Osteoblast (primary cell): ENCODE data around the gene MYO3A. TPM values are rescaled to one million over a fixed set of nuclear protein-coding genes. Genes with fewer than 3 reads are reported as not detected.

Experiments used
- DNase-seq: peaks from one replicate; pipeline ENCODE4 v3.0.0; 2011; ENCODE audit warnings: low spot score, mixed read lengths; ENCODE audit not compliant: insufficient read length; ENCODE audit errors: missing footprints
- H2AFZ ChIP-seq: 2 replicates; pipeline ENCODE4 v1.6.0; 2011; ENCODE audit warnings: mild to moderate bottlenecking, low read length
- H3K27ac ChIP-seq: 2 replicates; pipeline ENCODE4 v1.5.1; 2011; ENCODE audit warnings: mild to moderate bottlenecking, low read depth, low read length, moderate library complexity
- H3K27me3 ChIP-seq: 2 replicates; pipeline ENCODE4 v1.6.0; 2012; ENCODE audit warnings: mild to moderate bottlenecking, control low read depth, inconsistent platforms, low read length, moderate library complexity; ENCODE audit not compliant: insufficient read depth
- H3K36me3 ChIP-seq: 2 replicates; pipeline ENCODE4 v1.5.1; 2011; ENCODE audit warnings: mild to moderate bottlenecking, low read length, control low read depth, moderate library complexity; ENCODE audit not compliant: insufficient read depth
- H3K4me1 ChIP-seq: 2 replicates; pipeline ENCODE4 v1.5.1; 2011; ENCODE audit warnings: mild to moderate bottlenecking, low read length, control low read depth, moderate library complexity; ENCODE audit not compliant: insufficient read depth
- H3K4me2 ChIP-seq: 2 replicates; pipeline ENCODE4 v1.6.0; 2011; ENCODE audit warnings: mild to moderate bottlenecking, low read length; ENCODE audit not compliant: insufficient read depth
- H3K4me3 ChIP-seq: fragments of 200-600 bp; sonication (generic); 3 replicates; pipeline ENCODE4 v1.5.1; 2012; ENCODE audit warnings: mild to moderate bottlenecking, low read length, inconsistent platforms; ENCODE audit not compliant: insufficient read depth
- H3K79me2 ChIP-seq: 2 replicates; pipeline ENCODE4 v1.6.0; 2012; ENCODE audit warnings: mild to moderate bottlenecking, low read length, control low read depth, inconsistent platforms; ENCODE audit not compliant: insufficient read depth
- H3K9me3 ChIP-seq: 2 replicates; pipeline ENCODE4 v1.5.1; 2011; ENCODE audit warnings: low read depth, low read length, control low read depth
- H4K20me1 ChIP-seq: 2 replicates; pipeline ENCODE4 v1.6.0; 2012; ENCODE audit warnings: mild to moderate bottlenecking, low read length, control low read depth; ENCODE audit not compliant: insufficient read depth
- CTCF ChIP-seq: IDR thresholded peaks from 2 replicates; pipeline ENCODE4 v1.5.1; 2011; ENCODE audit warnings: mild to moderate bottlenecking, low read depth, low read length, moderate library complexity; ENCODE audit errors: extremely low read depth
- total RNA-seq: library from RNA; depleted of rRNA; stranded (reverse); fragments of >200 nt; gene quantifications from 2 replicates; pipeline ENCODE4 v1.2.3, GENCODE V29; 2012

MYO3A gene
- total RNA-seq, 1 donor: not detected

- H3K4me1 ChIP-seq: no peaks in the 10 kb centered on the region
- no peak for DNase-seq
- H3K4me3 ChIP-seq: no peak within 1 kb of the TSS
- no peaks in the 10 kb centered on the region for H3K79me2 ChIP-seq
- no peaks in the 10 kb centered on the region for H3K36me3 ChIP-seq
- H2AFZ ChIP-seq: no peak within 1 kb of the TSS
- TF ChIP-seq CTCF: no peak
- H4K20me1 ChIP-seq: no peaks in the 10 kb centered on the region
- H3K9me3 ChIP-seq: no peaks in the 10 kb centered on the region
- H3K27ac ChIP-seq: no peak within 1 kb of the TSS
- H3K27me3 ChIP-seq: peaks cover 53% of the 10 kb centered on the region
- H3K4me2 ChIP-seq: peak within 1 kb of the TSS; percentile 13
Observed at GRCh38 chr10:26216585-26217395, 282.8 kb downstream of the MYO3A start, which contains the start of gene GAD2. Gene GAD2 (plus strand): TSS chr10:26216774. CDS start chr10:26216810, 36 bp downstream.

GRCh38 chr10:26217396-26218086 lies 283.5 kb downstream of the MYO3A start:
- Histone ChIP-seq H2AFZ (no peak overlapping the region), H3K4me3 (no peak overlapping the region), H3K27me3 (peaks cover 53% of the 10 kb centered on the region), H3K4me2 (no peak overlapping the region), H4K20me1 (no peaks in the 10 kb centered on the region), H3K9me3 (no peaks in the 10 kb centered on the region), H3K27ac (no peak overlapping the region), H3K79me2 (no peaks in the 10 kb centered on the region), H3K36me3 (no peaks in the 10 kb centered on the region), H3K4me1 (no peaks in the 10 kb centered on the region)
- DNase-seq: no peak
- no peak for TF ChIP-seq CTCF

GRCh38 chr10:26219676-26220075 lies 285.6 kb downstream of the MYO3A start:
- TF ChIP-seq CTCF: no peak
- Histone ChIP-seq H3K4me2 (no peak overlapping the region), H3K9me3 (no peaks in the 10 kb centered on the region), H4K20me1 (no peaks in the 10 kb centered on the region), H3K4me1 (no peaks in the 10 kb centered on the region), H3K79me2 (no peaks in the 10 kb centered on the region), H3K4me3 (no peak overlapping the region), H2AFZ (no peak overlapping the region), H3K36me3 (no peaks in the 10 kb centered on the region), H3K27ac (no peak overlapping the region), H3K27me3 (peaks cover 45% of the 10 kb centered on the region)
- no peak for DNase-seq

- Histone ChIP-seq H3K4me1 (no peaks in the 10 kb centered on the region), H3K27me3 (peaks cover 34% of the 10 kb centered on the region), H3K27ac (no peak overlapping the region), H4K20me1 (no peaks in the 10 kb centered on the region), H2AFZ (no peak overlapping the region), H3K9me3 (no peaks in the 10 kb centered on the region), H3K36me3 (no peaks in the 10 kb centered on the region), H3K4me3 (no peak overlapping the region), H3K79me2 (no peaks in the 10 kb centered on the region), H3K4me2 (no peak overlapping the region)
- DNase-seq: no peak
- no peak for TF ChIP-seq CTCF
Observed at GRCh38 chr10:26220901-26221300, 286.9 kb downstream of the MYO3A start.
